Stimulated activated CD8-positive, alpha-beta memory T cell treated with anti-CD3 and anti-CD28 coated beads, Interleukin-12 subunit alpha, Interleukin-12 subunit beta, amount 100 ng/mL, for 4 hours (primary cell): Measurements from ENCODE around the gene YY2.
"Not testable (repeated sequence)": the region's sequence is repeated elsewhere in the genome, so short reads cannot be mapped to it uniquely, and the experiment has no call there.

Experiments used
- DNase-seq: peaks from one replicate; pipeline ENCODE4 v3.0.0-alpha.2; 2020; ENCODE audit warnings: low read depth

Gene YY2

GRCh38 chrX:21855937-21856415 lies at the start of gene YY2:
YY2 (plus strand) TSS chrX:21855987; CDS start chrX:21856485, 498 bp downstream.
- no peak for DNase-seq

- no peak for DNase-seq
Measured at GRCh38 chrX:21806691-21807090, 49.1 kb upstream of the YY2 start.

DNA sequence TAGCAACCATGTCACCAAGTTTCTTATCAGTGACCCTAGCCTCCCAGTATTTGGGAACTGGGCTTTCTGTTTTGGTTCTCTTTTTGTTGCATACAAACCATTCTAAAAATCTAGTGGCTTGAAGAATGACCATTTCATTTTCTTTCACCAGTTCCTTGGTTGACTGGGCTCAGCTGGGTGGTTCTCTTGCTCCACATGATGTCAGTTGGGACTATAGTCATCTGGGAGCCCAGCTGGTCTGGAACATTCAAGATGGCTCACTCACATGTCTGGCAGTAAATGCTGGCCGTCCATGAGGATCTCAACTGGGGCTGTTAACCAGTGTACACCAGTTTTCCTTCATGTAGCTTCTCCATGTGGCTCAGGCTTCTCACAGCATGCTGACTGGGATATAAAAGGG lies 44.0 kb upstream of the YY2 start:
- DNase-seq = no peak

DNA sequence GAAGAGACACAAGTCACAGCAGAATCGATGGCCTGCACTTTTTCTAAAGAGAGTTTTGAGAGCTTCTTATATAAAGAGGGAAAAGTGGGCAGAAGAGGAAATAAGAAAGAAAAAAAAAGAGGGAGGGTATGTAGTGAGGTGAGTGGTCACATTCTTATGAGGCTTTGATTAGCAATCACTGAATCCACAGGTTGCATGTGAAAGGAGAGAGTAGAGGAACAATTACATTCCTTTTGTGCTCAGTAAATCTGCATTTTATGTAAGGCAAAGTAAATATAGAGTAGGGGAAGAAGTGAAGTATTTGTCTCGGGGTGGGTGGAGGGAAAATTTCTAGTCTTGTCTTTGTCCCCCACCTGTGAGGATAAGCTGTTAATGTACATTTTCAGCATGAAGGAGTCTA lies 43.2 kb upstream of the YY2 start:
- no peak for DNase-seq

- DNase-seq = no peak
Measured at GRCh38 chrX:21813612-21814368, 42.0 kb upstream of the YY2 start.

DNA sequence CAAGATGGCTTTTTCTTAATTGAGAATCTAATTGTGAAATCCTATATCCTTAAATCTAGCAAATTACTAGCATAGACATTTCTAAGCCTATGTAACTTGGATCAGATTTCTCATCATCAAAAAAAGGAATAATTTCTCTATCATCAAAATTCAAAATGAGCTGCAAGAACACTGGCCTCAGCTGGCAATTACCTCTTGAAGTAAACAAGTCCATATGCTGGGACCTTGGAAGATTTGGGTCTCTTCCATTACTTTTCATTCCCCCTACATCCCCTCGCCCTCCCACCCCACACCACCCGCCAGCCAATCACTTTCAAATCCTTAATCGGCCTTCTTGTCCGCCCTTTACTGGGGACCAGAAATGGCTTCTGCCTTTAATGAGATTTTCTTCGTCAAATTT lies 39.7 kb upstream of the YY2 start:
- no peak for DNase-seq

DNA sequence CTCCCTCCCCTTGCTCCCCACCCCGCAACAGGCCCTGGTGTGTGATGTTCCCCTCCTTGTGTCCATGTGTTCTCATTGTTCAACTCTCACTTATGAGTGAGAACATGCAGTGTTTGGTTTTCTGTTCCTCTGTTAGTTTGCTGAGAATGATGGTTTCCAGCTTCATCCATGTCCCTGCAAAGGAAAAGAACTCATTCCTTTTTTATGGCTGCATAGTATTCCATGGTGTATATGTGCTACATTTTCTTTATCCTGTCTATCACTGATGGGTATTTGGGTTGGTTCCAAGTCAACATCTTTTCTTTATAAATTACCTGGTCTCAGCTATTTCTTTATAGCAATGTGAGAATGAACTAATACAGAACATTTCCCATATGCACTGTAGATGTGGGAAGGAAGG lies 35.6 kb upstream of the YY2 start:
- DNase-seq = not testable (repeated sequence)

GRCh38 chrX:21821875-21822274 lies 33.9 kb upstream of the YY2 start:
- no peak for DNase-seq

GRCh38 chrX:21831496-21831895 lies 24.3 kb upstream of the YY2 start:
- no peak for DNase-seq

DNA sequence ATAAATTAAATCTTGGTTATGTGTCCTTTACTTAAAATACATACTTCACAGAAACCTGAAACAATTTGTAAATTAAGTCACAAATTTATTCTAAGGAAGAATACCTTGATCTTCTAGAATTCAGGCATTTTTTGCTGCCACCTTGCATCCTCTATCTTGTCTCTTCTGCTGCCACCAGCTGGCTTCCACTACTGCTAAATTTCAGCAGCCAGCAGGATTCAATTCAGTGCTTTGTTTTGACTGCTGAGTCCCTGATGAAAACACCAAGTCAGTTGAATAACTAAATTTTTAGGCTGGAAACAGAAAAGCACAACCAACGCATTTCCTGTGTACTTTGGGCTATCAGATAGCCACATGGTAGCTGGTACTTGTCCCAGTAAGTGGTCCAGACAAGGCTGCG lies 18.7 kb upstream of the YY2 start:
- DNase-seq = no peak

DNA sequence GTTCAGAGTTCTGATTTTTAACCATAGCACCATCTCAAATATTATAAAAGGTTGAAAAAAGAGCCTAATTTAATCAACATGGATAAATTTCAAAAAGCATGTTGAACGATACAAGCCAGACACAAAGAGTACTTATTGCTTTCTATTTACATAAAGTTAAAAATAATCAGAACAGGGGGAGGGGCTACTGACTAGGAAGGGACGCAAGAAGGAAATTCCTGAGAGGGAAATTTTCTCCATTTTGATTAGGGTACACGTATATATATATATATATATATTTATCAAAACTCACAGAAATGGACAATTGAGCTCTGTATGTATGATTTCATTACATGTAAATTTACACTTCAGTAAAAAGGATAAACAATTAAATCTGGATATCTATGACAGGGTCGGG lies 16.9 kb upstream of the YY2 start:
- DNase-seq = no peak

DNA sequence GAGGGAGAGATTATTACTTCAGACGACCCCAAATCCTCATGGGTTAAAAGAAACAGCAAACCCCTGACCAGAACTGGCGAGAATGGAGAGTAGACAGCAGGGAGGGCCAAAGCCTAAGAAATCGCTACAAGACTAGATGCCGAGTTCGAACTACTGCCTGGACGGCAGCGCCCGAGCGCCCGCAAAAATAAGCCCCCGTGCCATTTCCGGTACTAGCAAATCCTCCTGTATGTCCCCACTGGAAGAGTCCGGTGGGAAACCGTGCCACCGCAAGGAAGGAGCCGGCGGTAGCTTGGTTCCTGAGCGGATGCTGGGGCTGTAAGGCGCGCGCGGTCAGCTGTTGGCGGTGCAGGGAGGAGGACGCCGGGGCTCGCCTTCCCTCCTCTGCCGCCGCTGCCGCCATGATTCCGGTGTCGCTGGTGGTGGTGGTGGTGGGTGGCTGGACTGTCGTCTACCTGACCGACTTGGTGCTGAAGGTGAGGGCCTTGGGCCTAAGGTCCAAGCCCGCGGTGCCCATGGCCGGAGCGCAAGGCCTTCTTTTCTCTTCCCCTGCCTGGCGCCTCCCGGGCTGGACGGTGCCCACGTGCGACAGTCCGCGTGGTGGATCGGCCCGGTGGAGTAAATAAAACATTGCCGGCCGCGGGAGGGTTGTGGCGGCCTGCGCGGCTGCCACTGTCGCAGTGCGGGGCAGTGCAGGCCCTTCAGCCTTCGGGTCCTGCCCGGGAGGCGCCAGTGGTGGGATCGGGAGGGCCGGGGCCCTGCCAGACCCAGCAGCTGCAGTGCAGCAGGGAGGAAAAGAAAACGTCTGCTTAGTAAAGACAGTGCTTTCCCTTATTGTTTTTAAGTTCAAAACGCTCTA lies 16.2 kb upstream of the YY2 start, which contains the start of gene MBTPS2:
Gene MBTPS2, plus strand, starts transcription at position 284 of the 859 bp plus-strand sequence. Its CDS starts 118 bp downstream, at position 402.
- DNase-seq = peak; percentile 63

DNA sequence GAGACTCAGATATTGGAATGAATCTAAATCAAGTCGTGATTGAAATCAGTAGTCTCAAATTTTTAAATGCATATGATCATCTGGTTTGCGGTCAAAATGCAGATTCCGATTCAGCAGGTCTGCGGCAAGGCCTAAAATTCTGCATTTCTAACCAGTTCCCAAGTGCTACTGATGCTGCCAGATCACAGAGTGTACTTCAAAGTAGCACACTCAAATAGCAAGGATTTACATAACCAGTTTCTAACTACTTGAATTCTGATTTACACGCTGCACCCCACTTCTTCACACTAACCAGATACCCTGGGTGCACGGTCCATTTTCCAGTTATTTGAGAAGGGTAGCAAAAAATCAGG lies 15.6 kb upstream of the YY2 start:
- no peak for DNase-seq

GRCh38 chrX:21843179-21843578 lies 12.6 kb upstream of the YY2 start:
- no peak for DNase-seq

DNA sequence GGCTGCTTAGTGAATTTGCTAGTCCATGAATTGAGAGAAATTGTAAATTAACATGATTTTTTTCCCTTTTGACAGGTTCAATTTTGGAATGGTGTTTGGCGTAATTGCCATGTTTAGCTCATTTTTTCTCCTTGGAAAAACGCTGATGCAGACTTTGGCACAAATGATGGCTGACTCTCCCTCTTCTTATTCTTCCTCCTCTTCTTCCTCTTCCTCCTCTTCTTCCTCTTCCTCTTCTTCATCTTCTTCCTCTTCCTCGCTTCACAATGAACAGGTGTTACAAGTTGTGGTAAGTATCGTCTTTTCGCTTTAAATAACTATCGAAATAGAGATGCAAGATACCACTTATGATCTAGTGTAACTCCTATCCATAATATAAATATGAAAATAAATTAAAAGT lies 10.7 kb upstream of the YY2 start:
- DNase-seq = no peak

DNA sequence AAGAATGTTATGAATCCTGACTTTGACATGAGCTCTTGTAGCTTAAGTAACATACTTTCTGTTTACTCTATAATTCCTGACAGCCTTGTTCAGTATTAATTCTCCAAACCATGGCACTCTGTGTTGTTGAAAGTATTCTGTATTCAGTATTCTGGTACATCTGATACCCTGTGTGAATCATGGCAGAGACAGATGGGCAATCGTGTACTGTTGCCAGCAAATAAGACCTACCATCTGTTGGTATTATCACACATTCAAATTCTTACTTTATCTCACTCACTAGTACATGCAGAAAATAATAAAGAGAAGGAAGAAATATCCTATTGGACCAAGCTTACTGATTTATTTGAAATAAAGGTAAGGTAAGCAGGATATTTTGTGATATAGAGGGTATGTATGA lies 8.4 kb upstream of the YY2 start:
- DNase-seq = no peak

- no peak for DNase-seq
Measured at GRCh38 chrX:21853578-21853977, 2.2 kb upstream of the YY2 start.

DNA sequence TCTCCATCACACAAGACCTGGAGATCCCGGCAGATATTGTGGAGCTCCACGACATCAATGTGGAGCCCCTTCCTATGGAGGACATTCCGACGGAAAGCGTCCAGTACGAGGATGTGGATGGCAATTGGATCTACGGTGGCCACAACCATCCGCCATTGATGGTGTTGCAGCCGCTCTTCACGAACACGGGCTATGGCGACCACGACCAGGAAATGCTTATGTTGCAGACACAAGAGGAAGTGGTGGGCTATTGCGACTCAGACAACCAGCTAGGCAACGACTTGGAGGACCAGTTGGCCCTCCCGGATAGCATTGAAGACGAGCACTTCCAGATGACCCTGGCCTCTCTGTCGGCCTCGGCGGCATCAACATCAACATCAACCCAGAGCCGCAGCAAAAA lies 717 bp downstream of the YY2 start:
- no peak for DNase-seq

DNA sequence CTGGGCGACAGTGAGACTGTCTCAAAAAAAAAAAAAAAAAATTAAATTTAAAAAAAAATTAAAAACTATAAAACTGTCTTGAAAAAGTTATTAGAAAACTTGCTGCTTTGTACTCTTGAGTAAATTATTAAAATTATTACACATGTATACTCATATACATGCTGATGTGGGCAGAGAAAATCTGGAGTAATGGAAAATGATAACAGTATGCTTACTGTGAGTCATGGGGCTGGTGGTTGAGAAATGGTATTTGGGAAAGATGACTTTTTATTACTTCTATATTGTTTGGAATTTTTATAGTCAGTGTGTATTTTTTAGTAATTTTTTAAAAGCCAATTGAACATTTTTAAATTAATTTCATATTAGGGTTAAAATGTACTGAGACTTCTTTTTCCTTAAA lies 7.5 kb downstream of the YY2 start:
- DNase-seq = no peak

DNA sequence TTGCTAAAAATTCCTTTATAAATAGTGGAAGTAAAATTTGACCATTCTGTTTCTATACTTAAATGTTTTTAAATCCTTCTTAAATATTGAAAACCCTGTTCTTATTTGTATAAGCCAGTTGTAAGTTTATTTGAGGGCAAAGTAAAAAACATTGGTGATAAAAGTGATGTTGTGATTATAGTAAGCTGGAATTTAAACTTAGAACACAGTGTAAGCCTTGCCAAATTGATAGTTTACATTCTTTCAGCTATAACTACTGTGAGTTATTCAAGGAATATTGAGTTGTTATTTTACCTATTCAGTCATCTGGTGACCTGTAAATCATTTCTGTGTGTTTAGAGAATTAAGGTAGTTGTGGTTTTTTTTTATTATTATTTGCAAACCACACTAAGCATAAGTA lies 9.6 kb downstream of the YY2 start:
- no peak for DNase-seq

DNA sequence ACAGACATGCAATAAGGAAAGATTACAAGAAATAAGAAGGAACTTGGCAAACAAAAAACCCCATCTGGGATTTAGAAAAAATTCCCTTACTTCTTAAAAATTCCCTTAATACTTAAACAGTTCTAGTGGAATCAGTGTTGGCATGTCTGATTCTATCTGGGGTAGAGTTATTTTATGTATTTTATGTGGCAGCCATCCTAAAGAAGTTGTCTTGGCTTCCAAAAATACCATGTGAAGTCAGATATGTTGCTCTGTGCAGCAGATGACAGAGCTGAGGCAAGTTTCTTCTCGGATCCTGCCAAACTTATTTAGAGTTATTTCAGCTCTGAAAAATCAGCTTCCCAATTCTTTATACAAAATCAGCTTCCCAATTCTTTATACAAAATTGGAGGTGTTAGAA lies 14.7 kb downstream of the YY2 start:
- no peak for DNase-seq

- DNase-seq = no peak
Measured at GRCh38 chrX:21873063-21873775, 17.4 kb downstream of the YY2 start.

GRCh38 chrX:21874182-21874581 lies 18.4 kb downstream of the YY2 start:
- DNase-seq = not testable (repeated sequence)
